ENCODE measurements around the gene YIF1B.
A peak's percentile ranks its signal among the peaks of the same experiment; 100 is the strongest.
"Not testable (repeated sequence)": the region's sequence is repeated elsewhere in the genome, so short reads cannot be mapped to it uniquely, and the experiment has no call there.

The YIF1B gene

DNA sequence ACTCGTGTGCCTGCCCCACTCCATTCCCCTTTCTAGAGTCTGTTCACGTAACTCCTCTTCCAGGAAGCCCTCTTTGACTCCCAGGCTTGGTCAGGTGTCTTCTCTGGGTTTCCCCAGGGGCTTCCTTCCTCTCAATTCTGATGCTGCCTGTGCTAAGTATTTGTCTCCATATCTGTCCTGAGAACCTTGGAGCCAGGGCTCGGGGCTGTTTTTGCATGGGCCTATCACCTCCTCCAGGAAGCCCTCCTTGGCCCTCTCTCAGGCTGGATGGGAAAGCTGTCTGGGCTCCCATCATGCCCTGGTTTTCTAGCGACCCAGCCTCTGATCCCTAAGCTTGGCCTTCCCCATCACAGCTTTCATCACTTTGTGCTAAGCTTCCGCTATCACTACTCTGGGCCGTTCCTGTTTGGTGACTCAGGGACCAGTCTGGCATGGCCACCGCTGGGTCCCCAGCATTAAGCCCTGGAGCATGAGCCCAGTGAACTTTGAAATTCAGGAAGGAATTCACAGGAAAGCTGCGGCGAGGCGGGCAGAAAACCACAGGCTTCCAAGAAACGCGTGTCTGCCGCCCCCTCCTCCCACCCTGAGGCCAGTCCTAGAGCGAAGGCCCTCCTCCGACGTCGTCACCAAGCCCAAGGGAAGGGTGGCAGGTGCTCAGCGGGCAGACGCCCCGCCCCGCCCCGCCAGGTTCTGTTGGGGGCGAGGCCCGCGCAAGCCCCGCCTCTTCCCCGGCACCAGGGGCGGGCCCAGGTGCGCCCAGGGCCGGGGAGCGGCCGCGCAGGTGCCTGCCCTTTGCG, 51.9 kb downstream of the YIF1B start:
- in situ Hi-C loops (cut with MboI; ENCODE audit: low pct_unique_long_range_greater_than_20kb, low sequenced_read_pairs, unreplicated experiment) = no loop called here
- peak; percentile 86 for DNase-seq (ENCODE audit: low spot score)
- TF ChIP-seq, protein P1, sequence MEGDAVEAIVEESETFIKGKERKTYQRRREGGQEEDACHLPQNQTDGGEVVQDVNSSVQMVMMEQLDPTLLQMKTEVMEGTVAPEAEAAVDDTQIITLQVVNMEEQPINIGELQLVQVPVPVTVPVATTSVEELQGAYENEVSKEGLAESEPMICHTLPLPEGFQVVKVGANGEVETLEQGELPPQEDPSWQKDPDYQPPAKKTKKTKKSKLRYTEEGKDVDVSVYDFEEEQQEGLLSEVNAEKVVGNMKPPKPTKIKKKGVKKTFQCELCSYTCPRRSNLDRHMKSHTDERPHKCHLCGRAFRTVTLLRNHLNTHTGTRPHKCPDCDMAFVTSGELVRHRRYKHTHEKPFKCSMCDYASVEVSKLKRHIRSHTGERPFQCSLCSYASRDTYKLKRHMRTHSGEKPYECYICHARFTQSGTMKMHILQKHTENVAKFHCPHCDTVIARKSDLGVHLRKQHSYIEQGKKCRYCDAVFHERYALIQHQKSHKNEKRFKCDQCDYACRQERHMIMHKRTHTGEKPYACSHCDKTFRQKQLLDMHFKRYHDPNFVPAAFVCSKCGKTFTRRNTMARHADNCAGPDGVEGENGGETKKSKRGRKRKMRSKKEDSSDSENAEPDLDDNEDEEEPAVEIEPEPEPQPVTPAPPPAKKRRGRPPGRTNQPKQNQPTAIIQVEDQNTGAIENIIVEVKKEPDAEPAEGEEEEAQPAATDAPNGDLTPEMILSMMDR (IDR thresholded peaks at IDR 0.05; ENCODE audit: extremely low read depth, insufficient read depth, missing control alignments) = no peak

DNA sequence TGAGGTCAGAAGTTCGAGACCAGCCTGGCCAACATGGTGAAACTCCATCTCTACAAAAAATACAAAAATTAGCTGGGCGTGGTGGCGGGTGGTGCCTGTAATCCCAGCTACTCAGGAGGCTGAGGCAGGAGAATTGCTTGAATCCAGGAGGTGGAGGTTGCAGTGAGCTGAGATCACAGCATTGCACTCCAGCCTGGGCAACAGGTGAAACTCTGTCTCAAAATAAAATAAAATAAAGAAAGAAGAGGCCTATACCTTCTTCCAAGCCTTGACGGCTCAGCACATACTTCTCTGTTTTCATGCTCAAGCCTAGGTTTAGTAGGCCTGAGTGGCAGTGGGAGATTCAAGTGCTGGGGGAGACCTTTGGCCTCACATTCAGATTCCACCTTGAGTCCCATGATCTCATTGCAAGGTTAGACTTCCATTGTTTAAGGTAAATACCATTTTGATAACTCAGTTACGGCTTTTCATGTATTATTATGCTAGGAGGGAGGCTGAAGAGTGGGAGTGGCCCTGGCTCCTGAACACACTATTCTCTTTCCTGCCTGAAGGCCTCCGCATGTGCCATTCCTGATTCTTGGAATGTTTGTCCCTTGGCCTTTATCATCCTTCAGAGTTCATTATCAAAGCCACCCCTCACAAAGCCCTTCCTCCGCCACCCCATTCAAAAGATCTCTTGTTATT, 53.0 kb downstream of the YIF1B start:
- no peak for DNase-seq (ENCODE audit: low spot score)
- TF ChIP-seq, protein P1 (IDR thresholded peaks at IDR 0.05; ENCODE audit: extremely low read depth, insufficient read depth, missing control alignments) = no peak
- in situ Hi-C loops (cut with MboI; ENCODE audit: low pct_unique_long_range_greater_than_20kb, low sequenced_read_pairs, unreplicated experiment) = no loop called here

DNA sequence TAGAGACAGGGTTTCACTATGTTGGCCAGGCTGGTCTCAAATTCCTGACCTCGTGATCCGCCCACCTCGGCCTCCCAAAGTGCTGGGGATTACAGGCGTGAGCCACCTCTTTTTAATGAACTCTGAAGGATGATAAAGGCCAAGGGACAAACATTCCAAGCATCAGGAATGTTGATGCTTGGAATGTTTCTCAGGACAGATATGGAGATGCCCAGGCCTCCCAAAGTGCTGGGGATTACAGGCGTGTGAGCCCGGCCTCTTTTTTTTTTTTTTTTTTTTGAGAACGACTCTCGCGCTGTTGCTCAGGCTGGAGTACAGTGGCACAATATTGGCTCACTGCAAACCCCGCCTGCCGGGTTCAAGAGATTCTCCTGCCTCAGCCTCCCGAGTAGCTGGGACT, 53.8 kb downstream of the YIF1B start:
- DNase-seq (ENCODE audit: low spot score); in situ Hi-C loops (cut with MboI; ENCODE audit: low pct_unique_long_range_greater_than_20kb, low sequenced_read_pairs, unreplicated experiment): not testable (repeated sequence)

DNA sequence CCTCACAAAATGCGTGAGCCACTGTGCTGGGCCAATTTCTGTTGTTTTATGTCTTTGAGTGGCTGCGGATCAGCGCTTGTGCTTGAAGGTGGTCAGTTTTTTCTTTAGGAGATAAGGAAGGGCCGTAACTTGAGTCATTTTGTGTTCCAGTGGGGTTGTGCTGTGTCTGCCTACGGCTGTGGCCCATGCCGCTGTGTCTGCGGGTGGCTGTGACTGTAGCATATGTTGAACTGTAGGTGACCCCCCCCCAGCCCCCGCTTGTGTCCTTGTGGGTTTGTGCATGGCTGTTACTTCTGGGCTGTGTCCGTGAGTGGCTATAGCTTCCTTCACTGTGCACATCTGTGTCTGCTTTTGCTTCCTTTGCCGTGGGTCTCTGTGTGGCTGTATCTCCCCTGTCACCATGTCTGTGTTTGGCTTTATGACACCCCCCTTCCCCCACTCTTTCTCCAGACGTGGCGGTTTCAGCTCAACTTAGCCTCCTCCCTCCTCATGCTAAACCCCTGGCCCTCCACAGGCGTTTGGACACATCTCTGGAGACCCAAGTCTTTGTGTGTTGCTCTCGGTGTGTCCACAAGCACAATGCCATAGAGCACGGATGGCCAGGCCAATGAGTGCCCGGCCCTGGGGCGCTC, 60.2 kb downstream of the YIF1B start:
- DNase-seq (ENCODE audit: low spot score) = no peak
- in situ Hi-C loops (cut with MboI; ENCODE audit: low pct_unique_long_range_greater_than_20kb, low sequenced_read_pairs, unreplicated experiment) = no loop called here
- TF ChIP-seq, protein P1 (IDR thresholded peaks at IDR 0.05; ENCODE audit: extremely low read depth, insufficient read depth, missing control alignments) = no peak

DNA sequence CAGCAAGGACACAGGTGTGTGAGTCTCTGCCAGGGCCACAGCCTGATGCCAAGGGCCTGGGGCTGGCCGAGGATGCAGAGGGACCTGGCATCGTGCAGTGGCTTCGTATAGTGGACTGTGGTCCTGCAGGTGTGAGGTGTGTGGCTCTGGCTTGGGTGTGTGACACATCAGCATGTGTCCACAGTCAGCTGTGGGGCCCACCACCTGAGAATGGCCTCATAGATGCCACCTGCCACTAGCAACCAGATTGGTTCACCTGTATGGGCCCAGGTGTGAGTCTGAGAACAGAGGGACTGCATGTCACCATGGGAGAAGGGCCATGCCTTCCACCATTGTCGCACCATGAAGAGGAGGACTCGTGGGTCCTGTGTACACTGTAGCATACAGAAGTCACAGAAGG, 62.0 kb downstream of the YIF1B start:
- TF ChIP-seq, protein P1 (IDR thresholded peaks at IDR 0.05; ENCODE audit: extremely low read depth, insufficient read depth, missing control alignments) = no peak
- in situ Hi-C loops (cut with MboI; ENCODE audit: low pct_unique_long_range_greater_than_20kb, low sequenced_read_pairs, unreplicated experiment) = loop anchor here (5.0 kb wide), 1 partner anchor 79 kb away; no protein-coding TSS in a partner anchor
- DNase-seq (ENCODE audit: low spot score) = no peak
